Right lobe of liver (tissue), 4 donors: Measurements from ENCODE around the gene PXMP4.

Experiments used
- POLR2A ChIP-seq: fragments of 450-650 bp; IDR thresholded peaks from one replicate; pipeline ENCODE4 v1.6.1; 2017; ENCODE audit warnings: antibody characterized with exemption, mild to moderate bottlenecking
- TF ChIP-seq, protein P1 (sequence below), 4 donors: fragments of 200-600 bp in 3 of 4; fragments of 450-650 bp in 1 of 4; IDR thresholded peaks; one replicate each; pipeline versions ENCODE4 v1.5.1 to v1.8.0; 2016 to 2022; ENCODE audit warnings: antibody characterized with exemption in 4 of 4, mild to moderate bottlenecking in 2 of 4
- donor health status: DM: no; HTN: no; CAD: no.
- donor health status: DM: no; HTN: no; CAD: no.
- donor health status: DM: no; HTN: yes; CAD: no.

DNA sequence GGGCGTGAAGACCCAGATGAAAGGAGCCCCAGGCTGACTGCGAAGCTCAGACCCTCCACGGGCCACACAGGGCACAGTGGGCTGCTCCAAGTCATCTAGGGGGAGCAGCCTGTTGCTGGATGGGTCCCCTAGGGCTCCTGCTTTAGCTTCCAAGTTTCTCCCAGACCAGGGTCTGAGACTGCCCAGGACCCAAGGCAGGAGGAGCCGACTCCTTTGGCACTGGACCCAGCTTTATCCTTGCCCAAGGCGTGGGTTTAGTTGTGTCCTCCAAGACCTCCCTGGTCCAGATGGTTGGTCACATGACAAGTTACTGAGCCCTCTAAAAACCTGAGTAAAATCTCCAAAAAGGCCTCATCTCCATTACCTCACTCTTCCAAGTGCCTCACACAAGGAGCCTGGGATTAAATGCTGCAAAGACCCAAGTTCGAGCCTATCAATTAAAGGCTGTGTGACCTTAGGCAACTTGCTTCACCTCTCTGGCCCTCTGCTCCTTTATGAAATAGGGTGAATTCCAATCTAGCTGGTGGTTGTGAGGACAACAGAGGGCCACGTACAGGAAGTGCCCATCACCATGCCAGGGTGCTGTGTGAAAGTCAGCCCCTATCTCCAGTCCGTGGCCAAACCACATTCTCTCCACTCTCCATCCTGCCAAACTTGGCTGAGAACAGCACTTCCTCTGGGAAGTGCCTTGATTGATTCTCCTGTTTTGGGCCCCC is 48.4 kb downstream of the PXMP4 start:
- TF ChIP-seq, protein P1, sequence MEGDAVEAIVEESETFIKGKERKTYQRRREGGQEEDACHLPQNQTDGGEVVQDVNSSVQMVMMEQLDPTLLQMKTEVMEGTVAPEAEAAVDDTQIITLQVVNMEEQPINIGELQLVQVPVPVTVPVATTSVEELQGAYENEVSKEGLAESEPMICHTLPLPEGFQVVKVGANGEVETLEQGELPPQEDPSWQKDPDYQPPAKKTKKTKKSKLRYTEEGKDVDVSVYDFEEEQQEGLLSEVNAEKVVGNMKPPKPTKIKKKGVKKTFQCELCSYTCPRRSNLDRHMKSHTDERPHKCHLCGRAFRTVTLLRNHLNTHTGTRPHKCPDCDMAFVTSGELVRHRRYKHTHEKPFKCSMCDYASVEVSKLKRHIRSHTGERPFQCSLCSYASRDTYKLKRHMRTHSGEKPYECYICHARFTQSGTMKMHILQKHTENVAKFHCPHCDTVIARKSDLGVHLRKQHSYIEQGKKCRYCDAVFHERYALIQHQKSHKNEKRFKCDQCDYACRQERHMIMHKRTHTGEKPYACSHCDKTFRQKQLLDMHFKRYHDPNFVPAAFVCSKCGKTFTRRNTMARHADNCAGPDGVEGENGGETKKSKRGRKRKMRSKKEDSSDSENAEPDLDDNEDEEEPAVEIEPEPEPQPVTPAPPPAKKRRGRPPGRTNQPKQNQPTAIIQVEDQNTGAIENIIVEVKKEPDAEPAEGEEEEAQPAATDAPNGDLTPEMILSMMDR (IDR thresholded peaks at IDR 0.05), result no peak
- no peak for TF ChIP-seq POLR2A
